Urinary bladder (tissue), 4 donors: ENCODE measurements around the gene CCDC186. TPM values are rescaled to one million over a fixed set of nuclear protein-coding genes. Genes with fewer than 3 reads are reported as not detected.

ENCODE experiments used
- DNase-seq: peaks from one replicate; pipeline ENCODE4 v3.0.0-alpha.2; 2015; ENCODE audit errors: extremely low spot score
- H3K27ac ChIP-seq: one replicate; pipeline ENCODE4 v1.5.1; 2013; ENCODE audit warnings: low read depth, mild to moderate bottlenecking, moderate library complexity
- H3K36me3 ChIP-seq: one replicate; pipeline ENCODE4 v1.6.1; 2013; ENCODE audit warnings: mild to moderate bottlenecking, moderate library complexity; ENCODE audit not compliant: insufficient read depth
- H3K4me1 ChIP-seq: one replicate; pipeline ENCODE4 v1.6.1; 2013; ENCODE audit warnings: mild to moderate bottlenecking, moderate library complexity; ENCODE audit not compliant: insufficient read depth
- H3K4me3 ChIP-seq: one replicate; pipeline ENCODE4 v1.5.1; 2013; ENCODE audit warnings: low read depth, low read length
- WGBS: extraction: QIAGEN DNeasy Blood & Tissue Kit; methylation state at CpG from one replicate; pipeline ENCODE4 v1.1.7; 2013; 5-methylcytosine and 5-hydroxymethylcytosine counted together
- polyA plus RNA-seq: library from polyadenylated mRNA; stranded (reverse); fragments of 200-250 nt; gene quantifications from one replicate; pipeline ENCODE4 v1.2.3, GENCODE V29; 2013
- small RNA-seq: library from RNA; depleted of rRNA; stranded (forward); fragments of <200 nt; gene quantifications from one replicate; pipeline ENCODE3, GENCODE V24; 2014
- total RNA-seq: library from RNA; depleted of rRNA; stranded (reverse); fragments of >200 nt; gene quantifications from one replicate; pipeline ENCODE4 v1.2.3, GENCODE V29; 2014
- donor health status: healthy with polysubstance abuse.
- donor health status: healthy.

CCDC186 gene
- total and polyA plus RNA-seq, 2 donors: 5.7 to 83.1 TPM

GRCh38 chr10:114084215-114084614 is 89.8 kb downstream of the CCDC186 start:
- Histone ChIP-seq H3K4me3 (no peak overlapping the region), H3K4me1 (no peaks in the 10 kb centered on the region), H3K36me3 (no peaks in the 10 kb centered on the region), H3K27ac (no peak overlapping the region)
- DNase-seq: no peak
- 88% methylated on average over 4 of the region's 4 CpGs for WGBS

- no peaks in the 10 kb centered on the region for H3K4me1 ChIP-seq
- DNase-seq: no peak
- H3K27ac ChIP-seq: no peak overlapping the region
- H3K36me3 ChIP-seq: no peaks in the 10 kb centered on the region
- no peak overlapping the region for H3K4me3 ChIP-seq
- 79% methylated on average over 5 of the region's 5 CpGs for WGBS
Observed at GRCh38 chr10:114083040-114083439, 91.0 kb downstream of the CCDC186 start.

DNA sequence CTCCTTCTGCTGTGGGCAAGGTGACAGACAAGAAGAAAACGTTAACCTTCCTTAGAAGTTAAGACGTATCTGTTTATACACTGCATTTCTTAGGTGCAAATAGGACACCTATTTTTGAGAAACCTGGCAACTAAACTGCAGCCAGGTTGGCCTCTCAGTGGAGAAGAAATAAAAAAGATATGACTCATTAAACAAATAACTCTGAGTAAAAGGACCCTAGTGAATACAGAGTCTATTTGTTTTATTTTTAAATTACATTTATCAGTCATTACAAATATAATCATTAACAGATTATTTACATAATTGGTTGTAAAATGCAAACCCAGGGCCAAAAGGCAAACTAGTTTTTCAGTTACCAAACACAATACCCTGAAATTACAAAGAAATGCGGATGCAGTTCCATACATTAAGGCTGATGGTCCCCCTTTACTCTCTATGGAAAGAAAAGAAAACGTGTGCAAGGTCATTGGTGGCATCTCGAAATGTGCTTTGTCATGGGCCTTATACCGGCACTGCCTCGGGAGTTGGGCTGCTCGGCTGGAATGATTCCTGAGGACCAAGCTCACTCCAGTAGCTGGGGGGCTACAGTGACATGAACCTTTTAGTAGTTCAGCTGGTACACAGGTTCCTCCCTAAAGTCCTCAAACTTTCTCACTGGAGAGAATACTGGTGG is 92.0 kb downstream of the CCDC186 start:
- no peak for DNase-seq
- H3K27ac ChIP-seq: no peak overlapping the region
- H3K4me1 ChIP-seq: no peaks in the 10 kb centered on the region
- H3K4me3 ChIP-seq: no peak overlapping the region
- WGBS: 78% methylated on average over 8 of the region's 8 CpGs
- no peaks in the 10 kb centered on the region for H3K36me3 ChIP-seq

DNA sequence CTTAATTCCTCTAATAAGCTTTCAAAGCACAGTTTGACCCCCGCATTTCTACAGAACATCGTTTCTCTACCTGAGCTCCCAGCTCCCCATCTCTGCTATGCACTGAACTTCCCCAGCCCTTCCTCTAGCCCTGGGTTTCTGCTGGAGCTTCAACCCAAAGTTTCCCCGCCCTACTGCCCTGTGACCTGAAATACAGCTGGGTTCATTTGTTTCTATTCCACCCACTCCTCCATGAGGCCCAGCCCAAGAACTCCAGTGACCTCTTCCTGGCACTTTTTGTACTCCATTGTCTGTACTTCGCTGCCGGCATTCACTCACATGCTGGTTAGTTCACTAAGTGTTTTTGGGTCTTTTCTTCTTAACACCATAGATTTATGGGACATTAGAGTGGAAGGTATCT is 94.6 kb downstream of the CCDC186 start:
- Histone ChIP-seq H3K36me3 (no peaks in the 10 kb centered on the region), H3K4me1 (no peaks in the 10 kb centered on the region), H3K27ac (no peak overlapping the region), H3K4me3 (no peak overlapping the region)
- no peak for DNase-seq
- 92% methylated on average over 5 of the region's 5 CpGs for WGBS

- no peak overlapping the region for H3K4me3 ChIP-seq
- no peak for DNase-seq
- WGBS: 69% methylated on average over 6 of the region's 6 CpGs
- no peaks in the 10 kb centered on the region for H3K4me1 ChIP-seq
- H3K27ac ChIP-seq: no peak overlapping the region
- no peaks in the 10 kb centered on the region for H3K36me3 ChIP-seq
Observed at GRCh38 chr10:114078346-114078745, 95.7 kb downstream of the CCDC186 start.

- 84% methylated on average over 9 of the region's 9 CpGs for WGBS
- no peak overlapping the region for H3K27ac ChIP-seq
- H3K4me3 ChIP-seq: no peak overlapping the region
- DNase-seq: no peak
- no peaks in the 10 kb centered on the region for H3K4me1 ChIP-seq
- H3K36me3 ChIP-seq: no peaks in the 10 kb centered on the region
Observed at GRCh38 chr10:114077815-114078219, 96.2 kb downstream of the CCDC186 start.

DNA sequence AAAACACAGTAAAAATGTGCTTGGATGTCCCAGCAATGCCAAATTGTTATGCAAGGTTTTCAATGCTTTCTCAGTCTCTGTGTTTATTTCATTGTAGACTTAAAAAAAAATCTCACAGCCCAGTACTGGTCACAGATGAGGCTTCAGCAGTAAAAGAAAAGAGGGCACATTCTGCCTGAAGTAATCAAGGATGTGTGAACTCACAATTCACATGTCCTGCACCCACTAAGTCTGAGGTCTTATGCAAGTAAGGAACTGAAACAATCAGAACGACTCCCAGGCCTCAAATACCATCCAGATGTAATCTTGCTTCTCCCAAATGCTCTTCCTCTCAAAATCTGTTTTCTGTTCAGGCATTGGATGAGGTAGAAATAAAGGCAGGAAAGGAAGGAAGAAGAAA is 96.7 kb downstream of the CCDC186 start:
- no peak overlapping the region for H3K27ac ChIP-seq
- no peak for DNase-seq
- 68% methylated on average over 1 of the region's 1 CpG for WGBS
- no peaks in the 10 kb centered on the region for H3K4me1 ChIP-seq
- no peaks in the 10 kb centered on the region for H3K36me3 ChIP-seq
- no peak overlapping the region for H3K4me3 ChIP-seq

- 89% methylated on average over 6 of the region's 6 CpGs for WGBS
- Histone ChIP-seq H3K4me3 (no peak overlapping the region), H3K27ac (no peak overlapping the region), H3K36me3 (no peaks in the 10 kb centered on the region), H3K4me1 (no peaks in the 10 kb centered on the region)
- no peak for DNase-seq
Observed at GRCh38 chr10:114075093-114075492, 98.9 kb downstream of the CCDC186 start.

DNA sequence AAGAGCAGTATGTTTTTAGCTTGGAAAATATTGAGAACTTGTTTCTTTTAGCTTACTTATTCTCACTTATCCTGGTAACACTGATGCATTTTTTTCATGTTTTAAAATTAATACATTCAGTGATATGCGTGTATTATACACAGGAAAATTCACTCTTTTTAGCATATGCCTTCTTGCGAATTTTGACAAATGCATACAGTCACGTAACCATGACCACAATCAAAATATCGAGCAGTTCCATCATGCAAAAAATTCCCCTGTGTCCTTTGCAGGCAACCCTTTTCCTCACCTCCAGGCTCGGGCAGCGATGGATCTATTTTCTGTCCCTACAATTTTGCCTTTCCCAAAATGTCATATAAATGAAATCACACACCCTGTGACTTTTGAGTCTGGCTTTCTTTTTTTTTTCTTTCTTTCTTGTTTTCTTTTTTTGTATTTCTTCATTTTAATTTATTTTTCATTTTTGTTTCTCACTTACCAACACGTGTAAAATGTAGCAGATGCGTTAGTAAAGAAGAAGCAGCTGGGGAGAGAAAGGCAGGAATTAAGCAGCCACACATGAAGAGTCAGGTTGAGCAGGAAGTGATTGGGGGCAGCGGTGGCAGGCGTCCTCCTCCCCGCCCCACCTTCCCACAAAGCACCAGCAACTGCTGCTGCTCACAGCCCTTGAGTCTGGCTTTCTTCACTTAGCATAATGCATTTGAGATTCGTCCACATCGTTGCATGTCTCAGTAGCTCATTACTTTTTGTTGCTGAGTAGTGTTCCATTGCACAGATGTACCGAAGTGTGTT is 100.4 kb downstream of the CCDC186 start:
- Histone ChIP-seq H3K4me3 (no peak overlapping the region), H3K36me3 (no peaks in the 10 kb centered on the region), H3K4me1 (no peaks in the 10 kb centered on the region), H3K27ac (no peak overlapping the region)
- 73% methylated on average over 14 of the region's 14 CpGs for WGBS
- DNase-seq: no peak

DNA sequence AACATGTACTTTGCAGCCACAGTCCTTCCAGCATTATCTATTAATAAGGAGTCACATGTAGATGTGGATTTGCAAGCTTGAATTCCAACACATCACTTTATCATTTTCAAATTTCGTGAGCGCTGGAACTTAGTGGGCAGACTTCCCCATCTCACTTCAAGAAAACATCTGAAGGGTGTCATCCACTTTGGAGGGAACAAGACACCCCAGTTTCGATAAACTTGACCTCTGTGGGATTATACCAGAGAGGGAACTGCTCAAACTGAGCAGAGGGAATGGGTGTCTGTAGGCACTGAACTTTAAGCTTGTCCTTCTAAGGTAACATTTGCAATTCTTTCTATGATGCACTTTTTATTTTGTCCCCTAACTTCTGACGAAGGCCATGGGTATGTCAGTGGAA is 102.8 kb downstream of the CCDC186 start:
- Histone ChIP-seq H3K4me1 (no peaks in the 10 kb centered on the region), H3K36me3 (no peaks in the 10 kb centered on the region), H3K4me3 (no peak overlapping the region), H3K27ac (no peak overlapping the region)
- DNase-seq: no peak
- WGBS: 71% methylated on average over 4 of the region's 4 CpGs

Small RNA genes lying within 50 kb of the gene (small RNA-seq; reads per million reads assigned to genes)
- gene RF02277 (not detected), gene RNU6-709P (not detected)

Other genes starting within 250 kb of the CCDC186 start
- 1.7 TPM for gene ADRB1, start 130.3 kb downstream of the CCDC186 start, total RNA-seq
- 0.57 TPM for gene ADRB1, start 130.3 kb downstream of the CCDC186 start, polyA plus RNA-seq
- 0.53 TPM for gene TDRD1, start 5.2 kb upstream of the CCDC186 start, total RNA-seq
- gene TDRD1, start 5.2 kb upstream of the CCDC186 start, polyA plus RNA-seq: 0.04 TPM
- gene VWA2, start 65.1 kb upstream of the CCDC186 start, total RNA-seq: 4.6 TPM
- gene VWA2, start 65.1 kb upstream of the CCDC186 start, polyA plus RNA-seq: 1.0 TPM
- gene AFAP1L2, start 230.3 kb upstream of the CCDC186 start, total RNA-seq: 32.6 TPM
- gene AFAP1L2, start 230.3 kb upstream of the CCDC186 start, polyA plus RNA-seq: 9.1 TPM